NCI-H1048 (cell line): ENCODE data around the gene SHD.
A peak's percentile ranks its signal among the peaks of the same experiment; 100 is the strongest.

Source experiments
- DNase-seq: peaks from one replicate; lab custom pipeline; 2025; lab: John Stamatoyannopoulos, UW

SHD gene

GRCh38 chr19:4298810-4299550, 19.9 kb downstream of the SHD start:
- no peak for DNase-seq

GRCh38 chr19:4300589-4300988, 21.5 kb downstream of the SHD start:
- DNase-seq: no peak

- DNase-seq: no peak
These were observed 22.6 kb downstream of the SHD start for GRCh38 chr19:4301590-4302242.

GRCh38 chr19:4302243-4302640, 23.2 kb downstream of the SHD start, which contains the start of gene TMIGD2:
Gene TMIGD2 (minus strand): TSS chr19:4302389. CDS start chr19:4302385, 4 bp downstream.
- no peak for DNase-seq

- no peak for DNase-seq
These were observed 24.9 kb downstream of the SHD start for GRCh38 chr19:4303819-4304537.

- peak; percentile 39 for DNase-seq
These were observed 25.6 kb downstream of the SHD start, which contains the start of gene FSD1 for GRCh38 chr19:4304538-4305256. Gene FSD1 (plus strand): TSS chr19:4304598. CDS start chr19:4304747, 149 bp downstream.

GRCh38 chr19:4305257-4305612, 26.2 kb downstream of the SHD start:
- no peak for DNase-seq

GRCh38 chr19:4305659-4306058, 26.6 kb downstream of the SHD start:
- no peak for DNase-seq

- DNase-seq: no peak
These were observed 31.4 kb downstream of the SHD start for GRCh38 chr19:4310247-4311121.

GRCh38 chr19:4313847-4314490, 34.9 kb downstream of the SHD start:
- DNase-seq: no peak

- DNase-seq: no peak
These were observed 37.9 kb downstream of the SHD start for GRCh38 chr19:4316956-4317355.

- no peak for DNase-seq
These were observed 39.4 kb downstream of the SHD start for GRCh38 chr19:4318460-4318859.

- no peak for DNase-seq
These were observed 40.1 kb downstream of the SHD start for GRCh38 chr19:4319067-4319718.

GRCh38 chr19:4320419-4320818, 41.4 kb downstream of the SHD start:
- no peak for DNase-seq

- DNase-seq: no peak
These were observed 44.0 kb downstream of the SHD start for GRCh38 chr19:4322942-4323665.

- no peak for DNase-seq
These were observed 44.6 kb downstream of the SHD start for GRCh38 chr19:4323692-4324091.

GRCh38 chr19:4324228-4324627, 45.2 kb downstream of the SHD start:
- DNase-seq: no peak

- no peak for DNase-seq
These were observed 47.3 kb downstream of the SHD start for GRCh38 chr19:4326215-4326836.

GRCh38 chr19:4326837-4327251, 47.8 kb downstream of the SHD start:
- no peak for DNase-seq
